HG02938 (cell line): ENCODE results near the gene MYEF2.

Source experiments
- ATAC-seq: cut with Tn5 transposase; IDR thresholded peaks from one replicate; pipeline ENCODE4 v1.9.1; 2021; ENCODE audit warnings: mild to moderate bottlenecking, moderate library complexity; ENCODE audit not compliant: unreplicated experiment

Gene MYEF2

GRCh38 chr15:48145923-48146322 is 32.2 kb downstream of the MYEF2 start:
- ATAC-seq, result no peak

- ATAC-seq, result peak; percentile 60
Measured at GRCh38 chr15:48144889-48145288, 33.2 kb downstream of the MYEF2 start.

- ATAC-seq, result no peak
Measured at GRCh38 chr15:48143856-48144255, 34.2 kb downstream of the MYEF2 start.

GRCh38 chr15:48132874-48133273 is 45.2 kb downstream of the MYEF2 start:
- no peak for ATAC-seq

GRCh38 chr15:48131324-48131723 is 46.8 kb downstream of the MYEF2 start:
- ATAC-seq, result no peak

- ATAC-seq, result no peak
Measured at GRCh38 chr15:48126667-48127355, 51.3 kb downstream of the MYEF2 start.

- no peak for ATAC-seq
Measured at GRCh38 chr15:48121849-48122248, 56.2 kb downstream of the MYEF2 start.

GRCh38 chr15:48120745-48121144 is 57.4 kb downstream of the MYEF2 start, which contains the start of gene SLC24A5:
Gene SLC24A5 (plus strand): TSS chr15:48120990. CDS start chr15:48121045, 55 bp downstream.
- no peak for ATAC-seq

GRCh38 chr15:48119277-48119676 is 58.8 kb downstream of the MYEF2 start:
- no peak for ATAC-seq

- no peak for ATAC-seq
Measured at GRCh38 chr15:48112242-48112641, 65.9 kb downstream of the MYEF2 start.

GRCh38 chr15:48109856-48110531 is 68.1 kb downstream of the MYEF2 start:
- ATAC-seq, result no peak

GRCh38 chr15:48109212-48109611 is 68.9 kb downstream of the MYEF2 start:
- no peak for ATAC-seq

GRCh38 chr15:48105936-48106335 is 72.2 kb downstream of the MYEF2 start:
- no peak for ATAC-seq

GRCh38 chr15:48103647-48104046 is 74.4 kb downstream of the MYEF2 start:
- ATAC-seq, result no peak

GRCh38 chr15:48102167-48102566 is 75.9 kb downstream of the MYEF2 start:
- ATAC-seq, result no peak

GRCh38 chr15:48101376-48101961 is 76.6 kb downstream of the MYEF2 start:
- no peak for ATAC-seq

GRCh38 chr15:48097264-48097663 is 80.8 kb downstream of the MYEF2 start:
- ATAC-seq, result no peak

- ATAC-seq, result no peak
Measured at GRCh38 chr15:48096813-48097212, 81.3 kb downstream of the MYEF2 start.

- peak; percentile 85 for ATAC-seq
Measured at GRCh38 chr15:48096355-48096786, 81.7 kb downstream of the MYEF2 start.

- no peak for ATAC-seq
Measured at GRCh38 chr15:48091522-48091921, 86.6 kb downstream of the MYEF2 start.

- no peak for ATAC-seq
Measured at GRCh38 chr15:48090666-48091065, 87.4 kb downstream of the MYEF2 start.

- no peak for ATAC-seq
Measured at GRCh38 chr15:48090115-48090514, 88.0 kb downstream of the MYEF2 start.
